Nephron (organoid): ENCODE data around the gene LCE3A.

Experiments used
- H3K27ac Mint-ChIP-seq, 3 experiments: 2 replicates each; pipeline ENCODE4 v1.8.0; 2020; ENCODE audit warnings: mixed read lengths in 3 of 3, mild to moderate bottlenecking in 2 of 3, moderate library complexity in 1 of 3
- H3K27me3 Mint-ChIP-seq: 2 replicates; pipeline ENCODE4 v1.8.0; 2021; ENCODE audit warnings: low read depth, mild to moderate bottlenecking, moderate library complexity, mixed read lengths
- H3K36me3 Mint-ChIP-seq: 2 replicates; pipeline ENCODE4 v1.8.0; 2020; ENCODE audit warnings: low read depth, mixed read lengths
- H3K4me1 Mint-ChIP-seq: 2 replicates; pipeline ENCODE4 v1.8.0; 2020; ENCODE audit warnings: mixed read lengths
- H3K4me3 Mint-ChIP-seq, 3 experiments: 2 replicates each; pipeline ENCODE4 v1.8.0; 2020; ENCODE audit warnings: mild to moderate bottlenecking in 3 of 3, mixed read lengths in 3 of 3, moderate library complexity in 2 of 3
- H3K9me3 Mint-ChIP-seq: 2 replicates; pipeline ENCODE4 v1.8.0; 2020; ENCODE audit warnings: mixed read lengths
- TF ChIP-seq, protein P1 (sequence below), 3 experiments: fragments of 200-600 bp; sonication (generic); IDR thresholded peaks; one replicate each; pipeline ENCODE4 v1.5.0; 2021; ENCODE audit warnings: antibody characterized with exemption in 3 of 3; ENCODE audit not compliant: unreplicated experiment in 3 of 3

Gene LCE3A

GRCh38 chr1:152577168-152577567 lies 45.7 kb downstream of the LCE3A start:
- no peaks in the 10 kb centered on the region for H3K27me3 Mint-ChIP-seq
- H3K27ac Mint-ChIP-seq, result no peak overlapping the region
- no peaks in the 10 kb centered on the region for H3K4me1 Mint-ChIP-seq
- H3K9me3 Mint-ChIP-seq, result peaks cover 42% of the 10 kb centered on the region
- H3K4me3 Mint-ChIP-seq, result no peak overlapping the region
- TF ChIP-seq, protein P1, sequence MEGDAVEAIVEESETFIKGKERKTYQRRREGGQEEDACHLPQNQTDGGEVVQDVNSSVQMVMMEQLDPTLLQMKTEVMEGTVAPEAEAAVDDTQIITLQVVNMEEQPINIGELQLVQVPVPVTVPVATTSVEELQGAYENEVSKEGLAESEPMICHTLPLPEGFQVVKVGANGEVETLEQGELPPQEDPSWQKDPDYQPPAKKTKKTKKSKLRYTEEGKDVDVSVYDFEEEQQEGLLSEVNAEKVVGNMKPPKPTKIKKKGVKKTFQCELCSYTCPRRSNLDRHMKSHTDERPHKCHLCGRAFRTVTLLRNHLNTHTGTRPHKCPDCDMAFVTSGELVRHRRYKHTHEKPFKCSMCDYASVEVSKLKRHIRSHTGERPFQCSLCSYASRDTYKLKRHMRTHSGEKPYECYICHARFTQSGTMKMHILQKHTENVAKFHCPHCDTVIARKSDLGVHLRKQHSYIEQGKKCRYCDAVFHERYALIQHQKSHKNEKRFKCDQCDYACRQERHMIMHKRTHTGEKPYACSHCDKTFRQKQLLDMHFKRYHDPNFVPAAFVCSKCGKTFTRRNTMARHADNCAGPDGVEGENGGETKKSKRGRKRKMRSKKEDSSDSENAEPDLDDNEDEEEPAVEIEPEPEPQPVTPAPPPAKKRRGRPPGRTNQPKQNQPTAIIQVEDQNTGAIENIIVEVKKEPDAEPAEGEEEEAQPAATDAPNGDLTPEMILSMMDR (IDR thresholded peaks at IDR 0.05; ENCODE audit: unreplicated experiment in 3 of 3), result no peak
- no peaks in the 10 kb centered on the region for H3K36me3 Mint-ChIP-seq
